Measurements from ENCODE around the gene CCDC68. TPM values are rescaled to one million over a fixed set of nuclear protein-coding genes. Genes with fewer than 3 reads are reported as not detected.
"Not testable (repeated sequence)": the region's sequence is repeated elsewhere in the genome, so short reads cannot be mapped to it uniquely, and the experiment has no call there.

CCDC68 gene
- total and polyA plus RNA-seq, 9 donors, result 5.4 to 62.8 (median 11.2) TPM

- intact Hi-C loops (cut with DNase I), result loop anchor here in 1 of 4 donors (10.0 kb wide), 1 partner anchor 306 kb away; no protein-coding TSS in a partner anchor
- 94 to 97% (median 96%) methylated on average over 1 of the region's 1 CpG for WGBS, 3 donors
- H3K27ac ChIP-seq, result no peak overlapping the region
Observed at GRCh38 chr18:54981076-54981475, 21.8 kb upstream of the CCDC68 start.

GRCh38 chr18:54975598-54975997 lies 16.3 kb upstream of the CCDC68 start:
- DNase-seq, result no peak
- TF ChIP-seq CTCF (IDR thresholded peaks at IDR 0.05), result no peak
- no peak for TF ChIP-seq EP300 (IDR thresholded peaks at IDR 0.05)
- no peak for TF ChIP-seq POLR2A (IDR thresholded peaks at IDR 0.05)
- Histone ChIP-seq H3K9me3 (no peaks in the 10 kb centered on the region), H3K27ac (no peak overlapping the region), H3K27me3 (no peaks in the 10 kb centered on the region), H3K36me3 (no peaks in the 10 kb centered on the region), H3K4me1 (ENCODE audit: insufficient read depth) (no peaks in the 10 kb centered on the region), H3K4me3 (no peak overlapping the region)
- 65 to 98% (median 89%) methylated on average over 2 of the region's 2 CpGs for WGBS, 3 donors
- intact Hi-C loops (cut with DNase I), result no loop called here

More at GRCh38 chr18:54981076-54981475, 21.8 kb upstream of the CCDC68 start:
- Histone ChIP-seq H3K4me1 (ENCODE audit: insufficient read depth) (no peaks in the 10 kb centered on the region), H3K36me3 (no peaks in the 10 kb centered on the region), H3K27me3 (no peaks in the 10 kb centered on the region), H3K4me3 (no peak overlapping the region), H3K9me3 (no peaks in the 10 kb centered on the region)
- no peak for TF ChIP-seq EP300 (IDR thresholded peaks at IDR 0.05)
- no peak for TF ChIP-seq CTCF (IDR thresholded peaks at IDR 0.05)
- TF ChIP-seq POLR2A (IDR thresholded peaks at IDR 0.05), result no peak
- no peak for DNase-seq

GRCh38 chr18:54973046-54973445 lies 13.8 kb upstream of the CCDC68 start:
- no peaks in the 10 kb centered on the region for H3K27me3 ChIP-seq
- no peak overlapping the region for H3K27ac ChIP-seq
- no peak overlapping the region for H3K4me3 ChIP-seq
- intact Hi-C loops (cut with DNase I), result no loop called here
- no peaks in the 10 kb centered on the region for H3K36me3 ChIP-seq
- DNase-seq, result no peak
- 90 to 95% (median 91%) methylated on average over 7 of the region's 7 CpGs for WGBS, 3 donors
- TF ChIP-seq POLR2A (IDR thresholded peaks at IDR 0.05) (no peak), EP300 (IDR thresholded peaks at IDR 0.05) (no peak), CTCF (IDR thresholded peaks at IDR 0.05) (no peak)
- no peaks in the 10 kb centered on the region for H3K9me3 ChIP-seq
- no peaks in the 10 kb centered on the region for H3K4me1 ChIP-seq (ENCODE audit: insufficient read depth)

- H3K27ac ChIP-seq, result no peak overlapping the region
- no peak overlapping the region for H3K4me3 ChIP-seq
- DNase-seq, result no peak
- no peaks in the 10 kb centered on the region for H3K27me3 ChIP-seq
- no peaks in the 10 kb centered on the region for H3K9me3 ChIP-seq
- intact Hi-C loops (cut with DNase I), result no loop called here
- no peak for TF ChIP-seq CTCF (IDR thresholded peaks at IDR 0.05)
- no peak for TF ChIP-seq EP300 (IDR thresholded peaks at IDR 0.05)
- no peak for TF ChIP-seq POLR2A (IDR thresholded peaks at IDR 0.05)
- H3K36me3 ChIP-seq, result no peaks in the 10 kb centered on the region
- peaks cover 1% of the 10 kb centered on the region for H3K4me1 ChIP-seq (ENCODE audit: insufficient read depth)
- 93 to 98% (median 95%) methylated on average over 5 of the region's 5 CpGs for WGBS, 3 donors
Observed at GRCh38 chr18:54968807-54969206, 9.5 kb upstream of the CCDC68 start.

- H3K27me3 ChIP-seq; H3K27ac ChIP-seq; H3K4me3 ChIP-seq; H3K36me3 ChIP-seq; H3K4me1 ChIP-seq (ENCODE audit: insufficient read depth); DNase-seq; intact Hi-C loops (cut with DNase I); H3K9me3 ChIP-seq: not testable (repeated sequence)
- whole genome bisulfite sequencing, 3 donors, result 90 to 92% (median 91%) methylated on average over 9 of the region's 9 CpGs
Observed at GRCh38 chr18:54968237-54968636, 9.0 kb upstream of the CCDC68 start.
